ACC112 (cell line): ENCODE measurements around the gene ANO4.
"Not testable (repeated sequence)": the region's sequence is repeated elsewhere in the genome, so short reads cannot be mapped to it uniquely, and the experiment has no call there.

Experiments used
- H2AFZ ChIP-seq: fragments of 200-600 bp; sonication (generic); one replicate; pipeline ENCODE4 v1.6.0; 2017; ENCODE audit warnings: antibody characterized with exemption, low read length; ENCODE audit not compliant: unreplicated experiment
- H3K27ac ChIP-seq: fragments of 200-600 bp; sonication (generic); 2 replicates; pipeline ENCODE4 v1.5.1; 2014; ENCODE audit warnings: low read depth, mild to moderate bottlenecking, antibody characterized with exemption, low read length, moderate library complexity
- H3K27me3 ChIP-seq: fragments of 200-600 bp; sonication (generic); 2 replicates; pipeline ENCODE4 v1.6.1; 2014; ENCODE audit warnings: mild to moderate bottlenecking, antibody characterized with exemption, low read length, moderate library complexity, mixed read lengths; ENCODE audit not compliant: insufficient read depth
- H3K36me3 ChIP-seq: fragments of 200-600 bp; sonication (generic); 2 replicates; pipeline ENCODE4 v1.6.1; 2016; ENCODE audit warnings: mild to moderate bottlenecking, antibody characterized with exemption, low read length, moderate library complexity, mixed read lengths; ENCODE audit not compliant: insufficient read depth
- H3K4me1 ChIP-seq: fragments of 200-600 bp; sonication (generic); one replicate; pipeline ENCODE4 v1.6.1; 2016; ENCODE audit warnings: low read length, mixed read lengths; ENCODE audit not compliant: insufficient read depth, unreplicated experiment, control insufficient read depth
- H3K4me3 ChIP-seq: fragments of 200-600 bp; sonication (generic); 2 replicates; pipeline ENCODE4 v1.5.1; 2014; ENCODE audit warnings: mild to moderate bottlenecking, low read depth, low read length
- H3K79me2 ChIP-seq: fragments of 200-600 bp; sonication (generic); one replicate; pipeline ENCODE4 v1.6.0; 2016; ENCODE audit warnings: low read length; ENCODE audit not compliant: control insufficient read depth, unreplicated experiment, insufficient read depth

The ANO4 gene

GRCh38 chr12:100987552-100988521 is 193.3 kb downstream of the ANO4 start:
- Histone ChIP-seq H3K36me3 (no peaks in the 10 kb centered on the region), H2AFZ (peak overlapping the region; percentile 46), H3K27me3 (no peaks in the 10 kb centered on the region), H3K4me1 (peaks cover 13% of the 10 kb centered on the region), H3K79me2 (no peaks in the 10 kb centered on the region), H3K4me3 (no peak overlapping the region), H3K27ac (no peak overlapping the region)

DNA sequence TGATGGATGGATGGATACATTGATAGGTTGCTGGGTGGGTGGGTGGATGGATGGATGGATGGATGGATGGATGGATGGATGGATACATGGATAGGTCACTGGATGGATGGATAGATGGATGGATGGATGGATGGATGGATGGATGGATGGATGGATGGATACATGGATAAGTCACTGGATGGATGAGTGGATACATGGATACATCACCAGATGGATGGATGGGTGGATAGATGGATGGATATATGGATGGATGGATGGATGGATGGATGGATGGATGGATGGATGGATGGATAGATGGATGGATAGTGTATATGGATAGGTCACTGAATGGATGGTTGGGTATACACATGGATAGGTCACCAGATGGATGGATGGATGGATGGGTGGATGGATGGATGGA is 194.9 kb downstream of the ANO4 start:
- H2AFZ ChIP-seq, H3K27ac ChIP-seq, H3K27me3 ChIP-seq, H3K4me3 ChIP-seq, H3K36me3 ChIP-seq, H3K79me2 ChIP-seq: not testable (repeated sequence)
- H3K4me1 ChIP-seq: peaks cover 13% of the 10 kb centered on the region

DNA sequence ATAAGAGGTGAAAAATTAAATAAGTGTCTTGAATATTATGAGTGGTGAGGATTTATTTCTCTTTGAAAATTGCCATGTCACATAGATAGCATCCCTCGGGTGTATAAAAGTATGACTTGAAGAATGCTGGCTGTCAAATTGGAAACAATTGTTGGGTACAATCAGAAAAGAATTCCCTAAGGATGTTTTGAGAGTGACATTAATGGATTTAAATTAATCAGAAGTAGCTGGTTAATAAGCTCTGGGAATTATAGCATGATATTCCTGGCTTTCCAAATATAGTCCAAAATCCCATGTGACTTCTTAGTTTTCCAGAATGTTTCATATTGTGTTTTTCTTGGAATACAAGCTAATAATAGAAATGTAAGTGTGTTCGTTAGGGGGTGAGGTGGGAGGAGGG is 196.5 kb downstream of the ANO4 start:
- H3K27me3 ChIP-seq: no peaks in the 10 kb centered on the region
- H2AFZ ChIP-seq: no peak overlapping the region
- H3K79me2 ChIP-seq: no peaks in the 10 kb centered on the region
- peaks cover 13% of the 10 kb centered on the region for H3K4me1 ChIP-seq
- no peaks in the 10 kb centered on the region for H3K36me3 ChIP-seq
- H3K4me3 ChIP-seq: no peak overlapping the region
- no peak overlapping the region for H3K27ac ChIP-seq

DNA sequence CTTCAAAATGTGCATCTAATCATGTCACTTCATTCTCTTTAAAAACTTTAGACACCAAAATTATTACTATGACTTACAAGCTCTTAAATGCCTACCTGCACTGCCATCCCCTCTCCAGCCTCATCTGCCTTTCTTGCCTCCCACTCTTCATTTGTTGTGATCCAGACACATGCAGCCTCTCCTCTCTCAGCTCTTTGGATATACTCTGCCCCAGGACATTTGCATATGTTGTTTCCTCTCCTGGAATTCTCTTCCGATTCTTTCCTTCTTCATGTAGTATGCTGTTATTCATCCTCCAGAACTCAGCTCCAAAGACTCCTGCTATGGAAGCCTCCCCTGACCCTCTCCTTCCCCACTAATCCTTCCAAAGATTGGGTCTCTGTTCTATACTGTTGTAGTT is 197.6 kb downstream of the ANO4 start:
- H3K27me3 ChIP-seq: no peaks in the 10 kb centered on the region
- no peaks in the 10 kb centered on the region for H3K36me3 ChIP-seq
- H3K4me3 ChIP-seq: no peak overlapping the region
- no peak overlapping the region for H3K27ac ChIP-seq
- peaks cover 11% of the 10 kb centered on the region for H3K4me1 ChIP-seq
- no peak overlapping the region for H2AFZ ChIP-seq
- no peaks in the 10 kb centered on the region for H3K79me2 ChIP-seq

DNA sequence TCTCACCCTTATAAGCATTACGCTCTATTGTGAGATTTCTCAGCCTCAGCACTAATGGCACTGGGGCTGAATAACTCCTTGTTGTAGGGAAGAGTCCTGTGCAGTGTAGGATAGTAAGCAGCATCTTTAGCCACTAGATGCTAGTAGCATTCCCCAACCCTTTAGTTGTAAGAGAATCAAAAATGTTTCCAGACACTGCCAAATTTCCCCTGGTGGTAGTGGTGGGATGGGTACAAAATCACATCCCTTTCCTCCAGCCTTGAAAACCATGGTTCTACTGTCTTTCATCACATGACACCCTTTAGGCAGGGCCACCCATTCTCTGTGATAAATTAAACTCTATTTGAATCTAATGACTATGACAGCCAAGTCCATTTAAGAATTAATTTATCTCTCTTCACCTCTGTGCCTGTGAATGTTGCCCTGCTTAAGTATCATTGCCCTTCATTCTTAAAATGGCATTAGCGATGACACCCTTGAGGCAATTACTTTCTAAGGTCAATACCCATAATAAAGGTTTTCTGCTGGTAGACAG is 199.4 kb downstream of the ANO4 start:
- Histone ChIP-seq H3K27me3 (no peaks in the 10 kb centered on the region), H3K79me2 (no peaks in the 10 kb centered on the region), H3K27ac (no peak overlapping the region), H3K4me1 (no peaks in the 10 kb centered on the region), H3K36me3 (no peaks in the 10 kb centered on the region), H2AFZ (no peak overlapping the region), H3K4me3 (no peak overlapping the region)

DNA sequence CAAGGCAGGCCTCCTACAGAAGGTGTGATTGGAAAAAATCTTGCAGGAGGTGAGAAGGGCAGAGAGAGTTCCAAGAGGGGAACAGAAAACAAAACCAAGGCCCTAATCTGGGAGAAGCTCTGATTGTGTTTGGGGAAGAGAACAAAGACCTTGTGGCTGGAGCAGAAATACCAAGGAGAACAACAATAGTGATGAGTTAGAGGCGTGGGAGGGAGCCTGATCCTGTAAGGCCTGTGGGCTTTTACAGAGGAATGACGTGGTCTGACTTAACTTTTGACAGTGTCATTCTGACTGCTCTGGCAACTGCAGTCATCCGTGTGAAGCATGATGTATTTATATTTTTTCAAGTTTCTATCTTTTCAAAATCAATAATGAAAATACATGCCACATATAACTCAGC is 200.6 kb downstream of the ANO4 start:
- H2AFZ ChIP-seq: no peak overlapping the region
- no peak overlapping the region for H3K4me3 ChIP-seq
- no peaks in the 10 kb centered on the region for H3K27me3 ChIP-seq
- H3K4me1 ChIP-seq: no peaks in the 10 kb centered on the region
- no peaks in the 10 kb centered on the region for H3K79me2 ChIP-seq
- H3K36me3 ChIP-seq: no peaks in the 10 kb centered on the region
- H3K27ac ChIP-seq: no peak overlapping the region

DNA sequence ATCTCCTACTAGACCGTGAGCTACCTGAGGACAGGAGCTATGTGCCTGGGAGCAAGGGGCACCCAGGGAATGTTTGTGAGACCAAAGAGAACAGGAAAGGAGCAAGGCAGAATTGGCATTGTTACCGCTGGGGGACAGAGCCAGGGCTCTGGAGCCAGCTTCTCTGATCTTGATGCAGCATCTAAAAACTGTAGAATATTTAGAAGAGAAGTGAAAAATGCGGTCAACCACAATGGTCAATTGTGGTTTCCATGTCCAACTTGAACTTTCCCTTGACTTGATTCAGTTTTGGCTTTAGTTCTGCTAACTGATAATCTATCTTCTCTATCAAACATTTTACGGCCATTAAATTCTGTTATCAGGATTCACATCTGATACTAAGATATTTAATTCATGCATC is 201.2 kb downstream of the ANO4 start:
- no peaks in the 10 kb centered on the region for H3K79me2 ChIP-seq
- no peaks in the 10 kb centered on the region for H3K4me1 ChIP-seq
- H3K36me3 ChIP-seq: no peaks in the 10 kb centered on the region
- H3K27ac ChIP-seq: no peak overlapping the region
- H2AFZ ChIP-seq: no peak overlapping the region
- H3K4me3 ChIP-seq: no peak overlapping the region
- no peaks in the 10 kb centered on the region for H3K27me3 ChIP-seq

DNA sequence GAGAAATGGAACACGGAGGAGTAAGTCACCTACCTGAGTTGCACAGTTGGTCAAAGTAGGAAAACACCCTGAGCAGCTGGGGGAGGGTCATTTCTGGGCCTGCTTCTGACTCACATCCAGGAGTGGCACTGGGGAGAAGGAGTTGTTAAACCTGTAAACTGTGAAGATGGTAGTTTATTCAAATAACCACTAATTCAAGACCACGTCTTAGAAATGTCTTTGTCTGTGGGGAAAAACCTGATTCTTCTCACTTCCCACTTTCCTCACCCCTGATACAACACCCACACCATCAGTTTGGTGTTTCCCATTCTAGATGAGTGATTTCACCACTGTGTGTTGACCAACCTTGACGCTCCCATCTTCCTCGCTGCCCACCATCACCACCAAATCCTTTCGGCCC is 207.1 kb downstream of the ANO4 start:
- Histone ChIP-seq H3K36me3 (no peaks in the 10 kb centered on the region), H3K27ac (no peak overlapping the region), H2AFZ (no peak overlapping the region), H3K79me2 (no peaks in the 10 kb centered on the region), H3K4me3 (no peak overlapping the region), H3K27me3 (no peaks in the 10 kb centered on the region), H3K4me1 (no peaks in the 10 kb centered on the region)

GRCh38 chr12:101002696-101003419 is 208.3 kb downstream of the ANO4 start:
- Histone ChIP-seq H3K4me3 (no peak overlapping the region), H3K4me1 (no peaks in the 10 kb centered on the region), H3K36me3 (no peaks in the 10 kb centered on the region), H3K79me2 (no peaks in the 10 kb centered on the region), H3K27ac (no peak overlapping the region), H3K27me3 (no peaks in the 10 kb centered on the region), H2AFZ (no peak overlapping the region)

DNA sequence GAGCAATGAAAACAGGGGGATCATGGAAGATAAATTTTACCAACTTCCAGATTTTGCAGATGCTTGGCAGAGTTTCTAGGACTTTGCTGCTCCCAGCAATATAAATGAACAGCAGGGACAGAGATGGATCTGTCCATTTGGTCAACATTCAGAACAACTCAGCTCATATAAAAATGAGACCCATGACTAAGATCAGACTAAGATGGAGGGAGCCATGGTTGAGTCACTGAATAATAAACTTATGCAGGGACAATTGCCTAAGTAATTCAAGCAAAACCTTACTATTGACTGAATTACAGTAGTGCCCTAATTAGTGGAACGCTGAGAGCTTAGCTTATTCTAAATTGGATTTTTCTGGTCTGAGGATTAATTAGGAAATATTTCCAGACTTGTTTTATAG is 210.3 kb downstream of the ANO4 start:
- no peaks in the 10 kb centered on the region for H3K79me2 ChIP-seq

More for the DNA sequence above, 210.3 kb downstream of the ANO4 start:
- no peaks in the 10 kb centered on the region for H3K4me1 ChIP-seq
- H3K27ac ChIP-seq: no peak overlapping the region
- peaks cover 9% of the 10 kb centered on the region; the same call in 1 of the 2 replicates for H3K36me3 ChIP-seq
- no peaks in the 10 kb centered on the region for H3K27me3 ChIP-seq
- H2AFZ ChIP-seq: no peak overlapping the region
- no peak overlapping the region for H3K4me3 ChIP-seq
